ENCODE results near the gene AQP7.

DNA sequence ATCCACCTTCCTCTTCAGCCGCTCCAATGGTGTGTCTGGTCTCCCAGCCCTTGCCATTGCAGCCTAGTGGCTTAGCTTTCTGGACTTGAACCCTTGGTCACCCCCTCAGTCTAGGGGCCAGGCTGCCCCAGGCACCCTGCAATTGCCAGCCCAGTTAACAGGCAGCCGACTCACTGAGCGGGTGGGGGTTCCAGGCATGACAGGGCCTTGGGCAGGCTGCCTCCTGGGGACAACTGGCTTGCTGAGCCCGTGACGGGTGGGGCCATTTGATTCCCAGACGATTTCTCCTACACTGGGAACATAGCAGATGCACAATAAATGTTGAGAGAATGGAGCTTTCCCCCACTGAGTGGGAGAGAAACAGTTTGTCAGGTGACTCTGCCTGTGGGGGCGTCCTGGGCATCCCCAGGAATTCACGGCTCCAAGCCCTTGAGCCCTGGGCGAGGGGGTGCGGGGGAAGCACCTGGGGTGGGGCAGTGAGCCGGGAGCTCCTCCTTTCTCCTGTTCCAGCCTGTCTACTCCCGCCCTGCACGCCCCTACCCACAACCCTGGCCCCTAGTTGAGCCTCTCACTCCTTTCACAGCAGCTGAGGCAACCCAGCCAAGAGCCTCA lies 12.6 kb upstream of the AQP7 start:
- no peak for TF ChIP-seq POLR2AphosphoS5 (IDR thresholded peaks at IDR 0.05)
- TF ChIP-seq, protein P1, sequence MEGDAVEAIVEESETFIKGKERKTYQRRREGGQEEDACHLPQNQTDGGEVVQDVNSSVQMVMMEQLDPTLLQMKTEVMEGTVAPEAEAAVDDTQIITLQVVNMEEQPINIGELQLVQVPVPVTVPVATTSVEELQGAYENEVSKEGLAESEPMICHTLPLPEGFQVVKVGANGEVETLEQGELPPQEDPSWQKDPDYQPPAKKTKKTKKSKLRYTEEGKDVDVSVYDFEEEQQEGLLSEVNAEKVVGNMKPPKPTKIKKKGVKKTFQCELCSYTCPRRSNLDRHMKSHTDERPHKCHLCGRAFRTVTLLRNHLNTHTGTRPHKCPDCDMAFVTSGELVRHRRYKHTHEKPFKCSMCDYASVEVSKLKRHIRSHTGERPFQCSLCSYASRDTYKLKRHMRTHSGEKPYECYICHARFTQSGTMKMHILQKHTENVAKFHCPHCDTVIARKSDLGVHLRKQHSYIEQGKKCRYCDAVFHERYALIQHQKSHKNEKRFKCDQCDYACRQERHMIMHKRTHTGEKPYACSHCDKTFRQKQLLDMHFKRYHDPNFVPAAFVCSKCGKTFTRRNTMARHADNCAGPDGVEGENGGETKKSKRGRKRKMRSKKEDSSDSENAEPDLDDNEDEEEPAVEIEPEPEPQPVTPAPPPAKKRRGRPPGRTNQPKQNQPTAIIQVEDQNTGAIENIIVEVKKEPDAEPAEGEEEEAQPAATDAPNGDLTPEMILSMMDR (IDR thresholded peaks at IDR 0.05): no peak
- no peak for TF ChIP-seq EP300 (IDR thresholded peaks at IDR 0.05)
